SU-DHL-6 (cell line): ENCODE results near the gene PPP3CA.
"Not testable (repeated sequence)": the region's sequence is repeated elsewhere in the genome, so short reads cannot be mapped to it uniquely, and the experiment has no call there.

Source experiments
- H2AFZ ChIP-seq: fragments of 200-600 bp; sonication (generic); 2 replicates; pipeline ENCODE4 v1.6.1; 2014; ENCODE audit warnings: low read depth, mild to moderate bottlenecking, moderate library complexity, mixed read lengths, antibody characterized with exemption, low read length; ENCODE audit not compliant: severe bottlenecking
- H3F3A ChIP-seq: fragments of 200-600 bp; shearing (Covaris generic); 2 replicates; pipeline ENCODE4 v1.6.0; 2016; ENCODE audit warnings: antibody characterized with exemption, mild to moderate bottlenecking; ENCODE audit not compliant: insufficient read depth
- H3K27ac ChIP-seq: fragments of 200-600 bp; sonication (generic); 2 replicates; pipeline ENCODE4 v1.5.1; 2016; ENCODE audit warnings: low read depth, mild to moderate bottlenecking, low read length, moderate library complexity, mixed read lengths
- H3K27me3 ChIP-seq: fragments of 200-600 bp; sonication (generic), shearing (Covaris generic); 2 replicates; pipeline ENCODE4 v1.6.0; 2014; ENCODE audit warnings: mild to moderate bottlenecking, low read length
- H3K36me3 ChIP-seq: fragments of 200-600 bp; sonication (generic); 2 replicates; pipeline ENCODE4 v1.6.1; 2014; ENCODE audit warnings: mild to moderate bottlenecking, low read length, mixed read lengths
- H3K4me2 ChIP-seq: fragments of 300-600, 200-600 bp; shearing (Covaris generic), sonication (generic); 2 replicates; pipeline ENCODE4 v1.6.0; 2014; ENCODE audit warnings: low read length, low read depth, mild to moderate bottlenecking; ENCODE audit not compliant: poor library complexity, severe bottlenecking
- H3K4me3 ChIP-seq: fragments of 200-600 bp; sonication (generic); 2 replicates; pipeline ENCODE4 v1.5.1; 2014; ENCODE audit warnings: antibody characterized with exemption, low read length, mild to moderate bottlenecking, mixed read lengths; ENCODE audit not compliant: insufficient read depth, poor library complexity, severe bottlenecking
- H3K79me2 ChIP-seq: fragments of 200-600 bp; sonication (generic); 2 replicates; pipeline ENCODE4 v1.6.1; 2014; ENCODE audit warnings: mild to moderate bottlenecking, low read length, moderate library complexity; ENCODE audit not compliant: insufficient read depth
- H3K9ac ChIP-seq: fragments of 200-600 bp; sonication (generic); 2 replicates; pipeline ENCODE4 v1.7.0; 2014; ENCODE audit warnings: mild to moderate bottlenecking, low read length
- H3K9me2 ChIP-seq: fragments of 200-600 bp; sonication (generic); replicated peaks from 2 replicates; pipeline ENCODE4 v1.6.1; 2014; ENCODE audit warnings: low read length; ENCODE audit not compliant: insufficient read depth
- H3K9me3 ChIP-seq: fragments of 200-600 bp; sonication (generic); 2 replicates; pipeline ENCODE4 v1.6.1; 2014; ENCODE audit warnings: low read length, mixed read lengths; ENCODE audit not compliant: insufficient read depth
- H4K20me1 ChIP-seq: fragments of 200-600 bp; sonication (generic); 2 replicates; pipeline ENCODE4 v1.6.1; 2014; ENCODE audit warnings: low read depth, mild to moderate bottlenecking, antibody characterized with exemption, low read length, moderate library complexity, mixed read lengths
- EZH2phosphoT487 ChIP-seq: fragments of 200-600 bp; sonication (generic), shearing (Covaris generic); conservative IDR thresholded peaks from 2 replicates; pipeline ENCODE4 v1.6.1; 2018; ENCODE audit warnings: mild to moderate bottlenecking, antibody characterized with exemption, low read length, moderate library complexity, mixed read lengths
- TF ChIP-seq, protein P1 (sequence below): fragments of 200-600 bp; sonication (generic); IDR thresholded peaks from one replicate; pipeline ENCODE4 v1.5.1; 2017; ENCODE audit warnings: antibody characterized with exemption, mild to moderate bottlenecking, low read length, moderate library complexity; ENCODE audit not compliant: insufficient read depth, poor library complexity, severe bottlenecking

Gene PPP3CA

GRCh38 chr4:101136373-101137370 lies 210.7 kb downstream of the PPP3CA start:
- H3K27me3 ChIP-seq, result no peaks in the 10 kb centered on the region
- H3K4me3 ChIP-seq, result no peak overlapping the region
- H3K4me2 ChIP-seq, result no peak overlapping the region
- no peaks in the 10 kb centered on the region for H4K20me1 ChIP-seq
- no peak overlapping the region for H3K9ac ChIP-seq
- H3K79me2 ChIP-seq, result no peaks in the 10 kb centered on the region
- H3K27ac ChIP-seq, result no peak overlapping the region
- no peak overlapping the region for H2AFZ ChIP-seq
- H3K9me2 ChIP-seq, result no peaks in the 10 kb centered on the region
- no peaks in the 10 kb centered on the region for H3F3A ChIP-seq
- no peaks in the 10 kb centered on the region for H3K9me3 ChIP-seq
- H3K36me3 ChIP-seq, result no peaks in the 10 kb centered on the region
- TF ChIP-seq EZH2phosphoT487, result no peak

- H3K9me2 ChIP-seq, result no peaks in the 10 kb centered on the region
- no peaks in the 10 kb centered on the region for H3F3A ChIP-seq
- TF ChIP-seq EZH2phosphoT487, result no peak
- TF ChIP-seq, protein P1, sequence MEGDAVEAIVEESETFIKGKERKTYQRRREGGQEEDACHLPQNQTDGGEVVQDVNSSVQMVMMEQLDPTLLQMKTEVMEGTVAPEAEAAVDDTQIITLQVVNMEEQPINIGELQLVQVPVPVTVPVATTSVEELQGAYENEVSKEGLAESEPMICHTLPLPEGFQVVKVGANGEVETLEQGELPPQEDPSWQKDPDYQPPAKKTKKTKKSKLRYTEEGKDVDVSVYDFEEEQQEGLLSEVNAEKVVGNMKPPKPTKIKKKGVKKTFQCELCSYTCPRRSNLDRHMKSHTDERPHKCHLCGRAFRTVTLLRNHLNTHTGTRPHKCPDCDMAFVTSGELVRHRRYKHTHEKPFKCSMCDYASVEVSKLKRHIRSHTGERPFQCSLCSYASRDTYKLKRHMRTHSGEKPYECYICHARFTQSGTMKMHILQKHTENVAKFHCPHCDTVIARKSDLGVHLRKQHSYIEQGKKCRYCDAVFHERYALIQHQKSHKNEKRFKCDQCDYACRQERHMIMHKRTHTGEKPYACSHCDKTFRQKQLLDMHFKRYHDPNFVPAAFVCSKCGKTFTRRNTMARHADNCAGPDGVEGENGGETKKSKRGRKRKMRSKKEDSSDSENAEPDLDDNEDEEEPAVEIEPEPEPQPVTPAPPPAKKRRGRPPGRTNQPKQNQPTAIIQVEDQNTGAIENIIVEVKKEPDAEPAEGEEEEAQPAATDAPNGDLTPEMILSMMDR, result no peak
- no peak overlapping the region for H3K27ac ChIP-seq
- H3K4me3 ChIP-seq, result no peak overlapping the region
- H3K9me3 ChIP-seq, result no peaks in the 10 kb centered on the region
- no peaks in the 10 kb centered on the region for H3K36me3 ChIP-seq
- H3K79me2 ChIP-seq, result no peaks in the 10 kb centered on the region
- no peaks in the 10 kb centered on the region for H4K20me1 ChIP-seq
- H2AFZ ChIP-seq, result no peak overlapping the region
- H3K9ac ChIP-seq, result no peak overlapping the region
- peak overlapping the region; percentile 44 for H3K4me2 ChIP-seq
- no peaks in the 10 kb centered on the region for H3K27me3 ChIP-seq
These were observed 211.8 kb downstream of the PPP3CA start for GRCh38 chr4:101135371-101136010.

GRCh38 chr4:101131058-101131457 lies 216.3 kb downstream of the PPP3CA start:
- not testable (repeated sequence) for H3K4me2 ChIP-seq, H3K9me3 ChIP-seq, H3K9ac ChIP-seq, H3K79me2 ChIP-seq, H3K27me3 ChIP-seq, H4K20me1 ChIP-seq, H2AFZ ChIP-seq, H3K36me3 ChIP-seq, H3K9me2 ChIP-seq, H3K27ac ChIP-seq, H3K4me3 ChIP-seq, H3F3A ChIP-seq

DNA sequence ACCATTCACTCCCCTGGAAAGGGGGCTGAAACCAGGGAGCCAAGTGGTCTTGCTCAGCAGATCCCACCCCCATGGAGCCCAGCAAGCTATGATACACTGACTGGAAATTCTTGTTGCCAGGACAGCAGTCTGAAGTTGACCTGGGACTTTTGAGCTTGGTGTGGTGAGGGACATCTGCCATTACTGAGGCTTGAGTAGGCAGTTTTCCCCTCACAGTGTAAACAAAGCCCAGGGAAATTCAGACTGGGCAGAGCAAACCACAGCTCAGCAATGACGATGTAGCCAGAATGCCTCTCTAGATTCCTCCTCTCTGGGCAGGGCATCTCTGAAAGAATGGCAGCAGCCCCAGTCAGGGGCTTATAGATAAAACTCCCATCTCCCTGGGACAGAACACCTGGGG lies 218.4 kb downstream of the PPP3CA start:
- H3K9me2 ChIP-seq, H3K9me3 ChIP-seq, H3K9ac ChIP-seq, H3K27ac ChIP-seq, H3K36me3 ChIP-seq, H4K20me1 ChIP-seq, H3K4me3 ChIP-seq, H3K4me2 ChIP-seq, H3K79me2 ChIP-seq, H3K27me3 ChIP-seq, H2AFZ ChIP-seq, H3F3A ChIP-seq: not testable (repeated sequence)
